ENCODE data around the gene FSCN2. TPM values are rescaled to one million over a fixed set of nuclear protein-coding genes. Genes with fewer than 3 reads are reported as not detected.
A peak's percentile ranks its signal among the peaks of the same experiment; 100 is the strongest.

FSCN2 gene
- total RNA-seq, 1 experiment from 2014 or later, result 1.6 TPM

- Histone ChIP-seq H3K27ac (ENCODE audit: insufficient read length, low read depth, low read length) (no peak overlapping the region), H2BK5ac (ENCODE audit: insufficient read length, low read length) (no peak overlapping the region), H3K79me1 (ENCODE audit: insufficient read depth, low read depth, low read length, poor library complexity, severe bottlenecking) (no peaks in the 10 kb centered on the region), H4K8ac (replicated peaks; ENCODE audit: insufficient read length, low read depth, low read length) (no peak overlapping the region), H3K27me3 (ENCODE audit: insufficient read depth, low read length) (no peaks in the 10 kb centered on the region; the same call in 1 of the 2 replicates), H3K4me2 (ENCODE audit: insufficient read depth, insufficient read length, low read length) (no peak overlapping the region), H3K56ac (ENCODE audit: insufficient read length, low read depth, low read length) (no peak overlapping the region), H3K23ac (ENCODE audit: insufficient read length, low read depth, low read length) (no peak overlapping the region), H3K9ac (ENCODE audit: extremely low read depth, insufficient read length, low read length) (no peak overlapping the region), H2AFZ (ENCODE audit: low read length) (no peak overlapping the region), H3K4ac (ENCODE audit: low read depth, low read length) (no peak overlapping the region), H2BK20ac (ENCODE audit: low read depth, low read length, poor library complexity, severe bottlenecking) (no peak overlapping the region), H3K23me2 (ENCODE audit: insufficient read length, low read depth, low read length, poor library complexity, severe bottlenecking) (peaks cover 12% of the 10 kb centered on the region), H3K9me3 (ENCODE audit: control insufficient read depth, low read depth, low read length) (no peaks in the 10 kb centered on the region), H2AK5ac (ENCODE audit: insufficient read length, low read length) (no peak overlapping the region), H2BK15ac (ENCODE audit: low read depth, low read length) (no peak overlapping the region; the same call in 1 of the 2 replicates), H2BK12ac (ENCODE audit: insufficient read length, low read depth, low read length) (no peak overlapping the region), H2BK120ac (ENCODE audit: low read depth, low read length, poor library complexity, severe bottlenecking) (no peak overlapping the region), H3K14ac (ENCODE audit: insufficient read depth, low read length) (peak overlapping the region; percentile 95), H4K5ac (ENCODE audit: insufficient read length, low read depth, low read length) (no peak overlapping the region), H4K20me1 (ENCODE audit: control insufficient read depth, insufficient read depth, insufficient read length) (no peaks in the 10 kb centered on the region), H3T11ph (ENCODE audit: low read length) (no peak overlapping the region), H4K91ac (ENCODE audit: insufficient read length, low read depth, low read length) (no peak overlapping the region), H3K18ac (ENCODE audit: insufficient read length, low read depth, low read length) (peak overlapping the region; percentile 83), H3K79me2 (ENCODE audit: insufficient read depth, low read length) (no peaks in the 10 kb centered on the region), H3K4me1 (ENCODE audit: insufficient read depth, low read length) (peaks cover 3% of the 10 kb centered on the region; the same call in 1 of the 2 replicates)
- no peaks in the 10 kb centered on the region for H3K36me3 Mint-ChIP-seq (ENCODE audit: insufficient read depth in 1 of 3, low read depth in 3 of 3)
- peaks cover 32 to 35% of the 10 kb centered on the region in 2 experiments for H3K4me1 Mint-ChIP-seq
- no peaks in the 10 kb centered on the region for H3K9me3 Mint-ChIP-seq
- H3K27me3 Mint-ChIP-seq (ENCODE audit: low read depth), result peaks cover 57% of the 10 kb centered on the region
- H3K4me3 Mint-ChIP-seq, result no peak overlapping the region
- no peak overlapping the region for H3K27ac Mint-ChIP-seq
- no CpG with 5 or more reads among the region's 52 CpGs for WGBS (ENCODE audit: extremely low coverage, insufficient read length, low lambda C conversion rate)
- TF ChIP-seq, protein P1, sequence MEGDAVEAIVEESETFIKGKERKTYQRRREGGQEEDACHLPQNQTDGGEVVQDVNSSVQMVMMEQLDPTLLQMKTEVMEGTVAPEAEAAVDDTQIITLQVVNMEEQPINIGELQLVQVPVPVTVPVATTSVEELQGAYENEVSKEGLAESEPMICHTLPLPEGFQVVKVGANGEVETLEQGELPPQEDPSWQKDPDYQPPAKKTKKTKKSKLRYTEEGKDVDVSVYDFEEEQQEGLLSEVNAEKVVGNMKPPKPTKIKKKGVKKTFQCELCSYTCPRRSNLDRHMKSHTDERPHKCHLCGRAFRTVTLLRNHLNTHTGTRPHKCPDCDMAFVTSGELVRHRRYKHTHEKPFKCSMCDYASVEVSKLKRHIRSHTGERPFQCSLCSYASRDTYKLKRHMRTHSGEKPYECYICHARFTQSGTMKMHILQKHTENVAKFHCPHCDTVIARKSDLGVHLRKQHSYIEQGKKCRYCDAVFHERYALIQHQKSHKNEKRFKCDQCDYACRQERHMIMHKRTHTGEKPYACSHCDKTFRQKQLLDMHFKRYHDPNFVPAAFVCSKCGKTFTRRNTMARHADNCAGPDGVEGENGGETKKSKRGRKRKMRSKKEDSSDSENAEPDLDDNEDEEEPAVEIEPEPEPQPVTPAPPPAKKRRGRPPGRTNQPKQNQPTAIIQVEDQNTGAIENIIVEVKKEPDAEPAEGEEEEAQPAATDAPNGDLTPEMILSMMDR (conservative IDR thresholded peaks at IDR 0.05), result no peak
- DNase-seq, result no peak
Measured at GRCh38 chr17:81488276-81488860, 39.8 kb upstream of the FSCN2 start.
